ENCODE data around the gene CELF5.
"Not testable (repeated sequence)": the region's sequence is repeated elsewhere in the genome, so short reads cannot be mapped to it uniquely, and the experiment has no call there.

- TF ChIP-seq CTCF (IDR thresholded peaks at IDR 0.05 in 2 of 3, conservative IDR thresholded peaks at IDR 0.05 in 1 of 3; ENCODE audit: borderline replicate concordance in 1 of 3, insufficient read depth in 1 of 3, low read depth in 2 of 3, low read length in 2 of 3); YY1 (IDR thresholded peaks at IDR 0.05; ENCODE audit: extremely low read depth, insufficient replicate concordance, low read depth, low read length); SIN3A (IDR thresholded peaks at IDR 0.05; ENCODE audit: low read depth); POLR2AphosphoS5 (IDR thresholded peaks at IDR 0.05; ENCODE audit: low read depth, low read length); POLR2A (IDR thresholded peaks at IDR 0.05; ENCODE audit: borderline replicate concordance, extremely low read depth, insufficient read depth, insufficient read length); ZFX (IDR thresholded peaks at IDR 0.05): not testable (repeated sequence)
Observed at GRCh38 chr19:3342962-3343361, 118.5 kb downstream of the CELF5 start.

Data from HCT116 (cell line).